ENCODE results near the gene DPYSL4. TPM values are rescaled to one million over a fixed set of nuclear protein-coding genes. Genes with fewer than 3 reads are reported as not detected.
A peak's percentile ranks its signal among the peaks of the same experiment; 100 is the strongest.

The DPYSL4 gene
- total RNA-seq, 2 donors from 2014 or later: 3.4 to 4.1 TPM

GRCh38 chr10:132243626-132244025, 56.9 kb downstream of the DPYSL4 start:
- H3K36me3 ChIP-seq: no peaks in the 10 kb centered on the region
- no peak for TF ChIP-seq CTCF (IDR thresholded peaks at IDR 0.05)

DNA sequence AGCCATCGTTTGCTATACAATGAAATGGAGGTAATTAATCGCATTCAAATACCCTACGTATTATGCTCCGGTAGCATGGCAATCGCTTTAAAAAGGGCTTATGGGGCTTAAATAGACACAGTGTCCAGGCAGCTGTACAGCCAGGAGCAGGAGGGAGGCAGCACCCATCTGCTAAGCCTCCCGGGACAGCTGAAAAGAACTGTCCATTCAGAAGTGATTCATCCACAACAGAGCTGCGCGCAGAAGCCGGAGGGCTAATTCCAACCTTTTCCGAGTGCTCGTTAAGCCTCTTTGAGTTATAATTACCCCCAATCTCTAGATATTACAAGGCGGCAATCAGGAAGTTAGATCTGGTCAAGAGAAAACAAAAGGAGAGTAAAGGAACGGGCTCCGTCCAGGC, 58.3 kb downstream of the DPYSL4 start:
- no peak for TF ChIP-seq CTCF (IDR thresholded peaks at IDR 0.05)
- H3K9me3 ChIP-seq: no peaks in the 10 kb centered on the region
- no peak overlapping the region for H3K4me3 ChIP-seq
- no peak overlapping the region for H3K27ac ChIP-seq
- no peaks in the 10 kb centered on the region for H3K27me3 ChIP-seq
- no peak for DNase-seq (ENCODE audit: low spot score)
- H3K36me3 ChIP-seq: no peaks in the 10 kb centered on the region
- no peaks in the 10 kb centered on the region for H3K4me1 ChIP-seq

More at GRCh38 chr10:132243626-132244025, 56.9 kb downstream of the DPYSL4 start:
- Histone ChIP-seq H3K4me3 (no peak overlapping the region), H3K27me3 (no peaks in the 10 kb centered on the region), H3K9me3 (no peaks in the 10 kb centered on the region), H3K27ac (no peak overlapping the region), H3K4me1 (no peaks in the 10 kb centered on the region)
- no peak for DNase-seq (ENCODE audit: low spot score)

GRCh38 chr10:132246296-132246695, 59.5 kb downstream of the DPYSL4 start:
- H3K27ac ChIP-seq: no peak overlapping the region
- H3K9me3 ChIP-seq: no peaks in the 10 kb centered on the region
- no peak for DNase-seq (ENCODE audit: low spot score)
- H3K27me3 ChIP-seq: no peaks in the 10 kb centered on the region
- no peaks in the 10 kb centered on the region for H3K36me3 ChIP-seq
- no peaks in the 10 kb centered on the region for H3K4me1 ChIP-seq
- no peak overlapping the region for H3K4me3 ChIP-seq
- TF ChIP-seq CTCF (IDR thresholded peaks at IDR 0.05): no peak

DNA sequence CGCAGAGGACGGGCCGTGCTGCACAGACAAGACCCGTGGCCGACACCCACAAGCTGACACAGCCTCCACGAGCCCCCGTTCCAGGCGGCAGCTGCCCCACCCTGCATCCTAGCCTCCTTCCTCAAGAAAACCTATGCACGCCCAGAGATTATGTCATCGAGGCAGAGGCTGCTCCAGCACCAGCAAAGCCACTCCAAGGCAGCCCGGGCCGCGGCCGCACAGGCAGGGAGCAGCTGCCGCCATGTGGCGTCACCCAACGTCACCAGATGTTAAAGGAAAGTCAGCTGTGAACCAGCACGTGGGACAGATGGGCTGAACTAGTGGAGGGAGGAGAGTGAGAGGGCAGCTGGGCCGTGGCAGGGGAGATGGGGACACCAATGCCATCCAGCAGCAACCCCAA, 61.2 kb downstream of the DPYSL4 start:
- Histone ChIP-seq H3K4me3 (no peak overlapping the region), H3K27me3 (no peaks in the 10 kb centered on the region), H3K4me1 (no peaks in the 10 kb centered on the region), H3K9me3 (no peaks in the 10 kb centered on the region), H3K27ac (no peak overlapping the region), H3K36me3 (no peaks in the 10 kb centered on the region)
- no peak for TF ChIP-seq CTCF (IDR thresholded peaks at IDR 0.05)
- DNase-seq (ENCODE audit: low spot score): no peak

DNA sequence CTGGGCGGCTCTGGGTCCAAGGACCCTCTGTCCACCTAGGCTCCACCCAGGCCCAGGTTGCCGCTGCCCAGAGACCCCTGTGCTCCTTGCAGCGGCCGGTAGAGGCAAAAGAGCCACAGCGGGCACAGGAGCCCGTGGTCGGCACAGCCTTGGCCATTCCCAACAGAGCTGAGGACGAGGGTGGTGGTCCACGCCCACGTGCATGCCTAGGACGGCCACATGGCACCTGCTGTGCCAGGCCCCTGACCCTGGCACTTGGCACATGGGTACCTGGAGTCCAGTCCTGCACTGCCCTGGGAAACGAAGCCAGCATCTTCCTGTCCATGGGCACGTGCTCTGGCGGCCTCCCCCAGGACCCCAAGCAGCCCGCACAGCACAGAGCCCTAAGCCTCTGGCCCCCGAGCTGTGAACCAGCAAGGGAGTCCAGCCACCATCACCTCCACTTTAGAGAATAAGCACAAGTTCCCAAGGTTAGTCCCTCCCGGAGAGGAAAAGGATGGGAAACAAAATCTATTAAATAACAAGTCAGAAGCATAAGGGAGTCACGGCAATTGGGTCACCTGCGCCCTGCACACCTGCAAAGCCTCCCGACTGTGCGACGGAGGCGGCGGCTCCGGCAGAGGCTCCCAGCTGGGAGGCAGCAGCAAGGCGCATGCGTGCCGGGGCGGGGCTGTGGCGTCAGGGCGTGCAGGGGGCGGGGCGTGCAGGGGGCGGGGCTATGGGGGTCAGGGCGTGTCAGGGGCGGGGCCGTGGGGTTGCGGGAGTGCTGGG, 61.9 kb downstream of the DPYSL4 start:
- Histone ChIP-seq H3K4me1 (no peaks in the 10 kb centered on the region), H3K4me3 (peak overlapping the region in 1 of 2 donors; percentile 23), H3K9me3 (no peaks in the 10 kb centered on the region), H3K27ac (no peak overlapping the region), H3K36me3 (no peaks in the 10 kb centered on the region), H3K27me3 (no peaks in the 10 kb centered on the region)
- TF ChIP-seq CTCF (IDR thresholded peaks at IDR 0.05): no peak
- no peak for DNase-seq (ENCODE audit: low spot score)
